Measurements from ENCODE around the gene EFCAB10. TPM values are rescaled to one million over a fixed set of nuclear protein-coding genes. Genes with fewer than 3 reads are reported as not detected.

The EFCAB10 gene
- polyA plus RNA-seq, 1 donor from 2014 or later = not detected

DNA sequence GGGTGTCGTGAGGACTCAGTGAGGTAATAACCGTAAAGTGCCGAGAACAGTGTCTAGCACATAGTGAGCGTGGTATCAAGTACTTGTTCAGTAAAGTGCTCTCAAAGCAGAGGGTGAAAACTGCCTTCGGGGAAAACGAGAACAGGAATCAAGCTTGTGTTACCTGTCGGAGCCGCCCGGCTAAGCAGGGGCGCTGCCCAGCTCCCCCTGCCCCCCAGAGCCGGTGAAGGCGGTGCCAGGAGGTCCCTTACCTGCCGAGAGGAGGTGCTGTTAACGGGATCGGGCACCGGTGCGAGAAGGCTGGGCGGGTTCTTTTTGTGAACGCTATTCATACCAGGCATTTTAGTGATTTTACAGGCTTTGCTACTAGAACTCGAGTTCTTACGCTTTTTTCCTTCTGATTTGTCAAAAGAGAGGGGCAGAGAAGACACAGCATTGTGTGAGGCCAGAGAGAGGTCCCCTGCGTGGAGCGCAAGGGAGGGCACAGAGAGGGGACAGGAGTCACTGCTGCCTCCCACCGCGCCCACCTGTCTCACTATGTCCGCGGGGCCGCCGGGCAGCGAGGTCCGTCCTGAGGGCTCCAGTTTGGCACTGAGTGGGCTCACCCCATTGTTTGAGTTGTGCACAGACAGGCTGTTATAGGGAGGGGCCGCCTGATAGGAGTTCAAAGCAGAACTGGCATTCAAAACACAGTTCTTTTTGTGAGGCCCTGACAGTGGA, 32.5 kb upstream of the EFCAB10 start:
- H4K20me1 ChIP-seq (ENCODE audit: insufficient read depth) = no peaks in the 10 kb centered on the region
- no peaks in the 10 kb centered on the region for H3K9me2 ChIP-seq (ENCODE audit: insufficient read depth, low read length)
- H2AFZ ChIP-seq (ENCODE audit: low read depth, low read length) = no peak overlapping the region
- no peaks in the 10 kb centered on the region for H3K36me3 ChIP-seq (ENCODE audit: insufficient read depth, low read length)
- no peaks in the 10 kb centered on the region for H3F3A ChIP-seq (ENCODE audit: insufficient read depth, low read length, poor library complexity, severe bottlenecking)
- no peaks in the 10 kb centered on the region for H3K79me2 ChIP-seq (replicated peaks; ENCODE audit: insufficient read depth, low read length)
- no peak overlapping the region for H3K27ac ChIP-seq (ENCODE audit: low read length)
- no peaks in the 10 kb centered on the region for H3K9me3 ChIP-seq (ENCODE audit: low read length)
- no peak overlapping the region for H3K4me3 ChIP-seq (ENCODE audit: low read length)
- H3K4me2 ChIP-seq (ENCODE audit: low read length) = no peak overlapping the region
- H3K9ac ChIP-seq (ENCODE audit: low read length) = no peak overlapping the region
- no peaks in the 10 kb centered on the region for H3K27me3 ChIP-seq (ENCODE audit: insufficient read depth, low read depth, low read length)
- TF ChIP-seq TAF1 (IDR thresholded peaks at IDR 0.05; ENCODE audit: low read depth) = no peak
- TF ChIP-seq EP300 (conservative IDR thresholded peaks at IDR 0.05; ENCODE audit: poor library complexity, severe bottlenecking) = no peak
- no peak for TF ChIP-seq EZH2 (IDR thresholded peaks at IDR 0.05; ENCODE audit: borderline replicate concordance, insufficient read depth, low read length, poor library complexity, severe bottlenecking)
- TF ChIP-seq, protein P1, sequence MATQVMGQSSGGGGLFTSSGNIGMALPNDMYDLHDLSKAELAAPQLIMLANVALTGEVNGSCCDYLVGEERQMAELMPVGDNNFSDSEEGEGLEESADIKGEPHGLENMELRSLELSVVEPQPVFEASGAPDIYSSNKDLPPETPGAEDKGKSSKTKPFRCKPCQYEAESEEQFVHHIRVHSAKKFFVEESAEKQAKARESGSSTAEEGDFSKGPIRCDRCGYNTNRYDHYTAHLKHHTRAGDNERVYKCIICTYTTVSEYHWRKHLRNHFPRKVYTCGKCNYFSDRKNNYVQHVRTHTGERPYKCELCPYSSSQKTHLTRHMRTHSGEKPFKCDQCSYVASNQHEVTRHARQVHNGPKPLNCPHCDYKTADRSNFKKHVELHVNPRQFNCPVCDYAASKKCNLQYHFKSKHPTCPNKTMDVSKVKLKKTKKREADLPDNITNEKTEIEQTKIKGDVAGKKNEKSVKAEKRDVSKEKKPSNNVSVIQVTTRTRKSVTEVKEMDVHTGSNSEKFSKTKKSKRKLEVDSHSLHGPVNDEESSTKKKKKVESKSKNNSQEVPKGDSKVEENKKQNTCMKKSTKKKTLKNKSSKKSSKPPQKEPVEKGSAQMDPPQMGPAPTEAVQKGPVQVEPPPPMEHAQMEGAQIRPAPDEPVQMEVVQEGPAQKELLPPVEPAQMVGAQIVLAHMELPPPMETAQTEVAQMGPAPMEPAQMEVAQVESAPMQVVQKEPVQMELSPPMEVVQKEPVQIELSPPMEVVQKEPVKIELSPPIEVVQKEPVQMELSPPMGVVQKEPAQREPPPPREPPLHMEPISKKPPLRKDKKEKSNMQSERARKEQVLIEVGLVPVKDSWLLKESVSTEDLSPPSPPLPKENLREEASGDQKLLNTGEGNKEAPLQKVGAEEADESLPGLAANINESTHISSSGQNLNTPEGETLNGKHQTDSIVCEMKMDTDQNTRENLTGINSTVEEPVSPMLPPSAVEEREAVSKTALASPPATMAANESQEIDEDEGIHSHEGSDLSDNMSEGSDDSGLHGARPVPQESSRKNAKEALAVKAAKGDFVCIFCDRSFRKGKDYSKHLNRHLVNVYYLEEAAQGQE (IDR thresholded peaks at IDR 0.05; ENCODE audit: borderline replicate concordance) = no peak
- TF ChIP-seq, protein P2, sequence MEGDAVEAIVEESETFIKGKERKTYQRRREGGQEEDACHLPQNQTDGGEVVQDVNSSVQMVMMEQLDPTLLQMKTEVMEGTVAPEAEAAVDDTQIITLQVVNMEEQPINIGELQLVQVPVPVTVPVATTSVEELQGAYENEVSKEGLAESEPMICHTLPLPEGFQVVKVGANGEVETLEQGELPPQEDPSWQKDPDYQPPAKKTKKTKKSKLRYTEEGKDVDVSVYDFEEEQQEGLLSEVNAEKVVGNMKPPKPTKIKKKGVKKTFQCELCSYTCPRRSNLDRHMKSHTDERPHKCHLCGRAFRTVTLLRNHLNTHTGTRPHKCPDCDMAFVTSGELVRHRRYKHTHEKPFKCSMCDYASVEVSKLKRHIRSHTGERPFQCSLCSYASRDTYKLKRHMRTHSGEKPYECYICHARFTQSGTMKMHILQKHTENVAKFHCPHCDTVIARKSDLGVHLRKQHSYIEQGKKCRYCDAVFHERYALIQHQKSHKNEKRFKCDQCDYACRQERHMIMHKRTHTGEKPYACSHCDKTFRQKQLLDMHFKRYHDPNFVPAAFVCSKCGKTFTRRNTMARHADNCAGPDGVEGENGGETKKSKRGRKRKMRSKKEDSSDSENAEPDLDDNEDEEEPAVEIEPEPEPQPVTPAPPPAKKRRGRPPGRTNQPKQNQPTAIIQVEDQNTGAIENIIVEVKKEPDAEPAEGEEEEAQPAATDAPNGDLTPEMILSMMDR (IDR thresholded peaks at IDR 0.05; ENCODE audit: poor library complexity, severe bottlenecking) = no peak
- no peak for TF ChIP-seq RAD21 (conservative IDR thresholded peaks at IDR 0.05)
- no peak for TF ChIP-seq MXI1 (conservative IDR thresholded peaks at IDR 0.05; ENCODE audit: poor library complexity, severe bottlenecking)
- no peak for TF ChIP-seq POLR2AphosphoS5 (IDR thresholded peaks at IDR 0.05)
- TF ChIP-seq SMC3 (conservative IDR thresholded peaks at IDR 0.05; ENCODE audit: poor library complexity) = no peak

DNA sequence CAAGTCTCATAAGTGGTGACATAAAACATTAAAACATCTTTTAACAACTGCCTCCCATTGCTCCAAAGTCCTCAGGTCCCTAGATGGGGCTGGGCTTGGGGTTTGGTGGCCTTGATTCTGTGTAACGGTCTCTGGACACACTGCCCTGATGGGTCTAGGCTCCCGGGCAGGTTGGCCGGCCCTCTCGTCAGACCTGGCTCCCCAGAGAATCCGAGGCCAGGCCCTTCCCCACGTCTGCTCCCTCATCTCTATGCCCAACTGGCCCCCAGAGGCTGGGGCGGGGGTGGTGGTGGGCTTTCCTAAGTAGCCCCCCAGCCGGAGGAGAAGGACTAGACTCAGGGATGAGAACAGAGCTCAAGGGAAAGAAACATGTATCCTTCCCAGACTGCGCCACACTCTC, 31.5 kb upstream of the EFCAB10 start:
- no peak overlapping the region for H3K4me3 ChIP-seq (ENCODE audit: low read length)
- no peaks in the 10 kb centered on the region for H3K36me3 ChIP-seq (ENCODE audit: insufficient read depth, low read length)
- no peak overlapping the region for H3K4me2 ChIP-seq (ENCODE audit: low read length)
- H3K9me2 ChIP-seq (ENCODE audit: insufficient read depth, low read length) = no peaks in the 10 kb centered on the region
- no peaks in the 10 kb centered on the region for H4K20me1 ChIP-seq (ENCODE audit: insufficient read depth)
- no peaks in the 10 kb centered on the region for H3K27me3 ChIP-seq (ENCODE audit: insufficient read depth, low read depth, low read length)
- H3K27ac ChIP-seq (ENCODE audit: low read length) = no peak overlapping the region
- H2AFZ ChIP-seq (ENCODE audit: low read depth, low read length) = no peak overlapping the region
- TF ChIP-seq EZH2 (IDR thresholded peaks at IDR 0.05; ENCODE audit: borderline replicate concordance, insufficient read depth, low read length, poor library complexity, severe bottlenecking) (no peak), RAD21 (conservative IDR thresholded peaks at IDR 0.05) (no peak), EP300 (conservative IDR thresholded peaks at IDR 0.05; ENCODE audit: poor library complexity, severe bottlenecking) (no peak), TAF1 (IDR thresholded peaks at IDR 0.05; ENCODE audit: low read depth) (no peak), MXI1 (conservative IDR thresholded peaks at IDR 0.05; ENCODE audit: poor library complexity, severe bottlenecking) (no peak), POLR2AphosphoS5 (IDR thresholded peaks at IDR 0.05) (no peak), SMC3 (conservative IDR thresholded peaks at IDR 0.05; ENCODE audit: poor library complexity) (no peak)
- TF ChIP-seq, protein P1 (IDR thresholded peaks at IDR 0.05; ENCODE audit: borderline replicate concordance) = no peak
- TF ChIP-seq, protein P2 (IDR thresholded peaks at IDR 0.05; ENCODE audit: poor library complexity, severe bottlenecking) = no peak
- no peaks in the 10 kb centered on the region for H3F3A ChIP-seq (ENCODE audit: insufficient read depth, low read length, poor library complexity, severe bottlenecking)
- H3K79me2 ChIP-seq (replicated peaks; ENCODE audit: insufficient read depth, low read length) = no peaks in the 10 kb centered on the region
- no peak overlapping the region for H3K9ac ChIP-seq (ENCODE audit: low read length)
- no peaks in the 10 kb centered on the region for H3K9me3 ChIP-seq (ENCODE audit: low read length)

All from neural cell (in vitro differentiated cells).